GM23248 (cell line): ENCODE results near the gene PLA2R1.

Experiments used
- EZH2 ChIP-seq: fragments of 200-600 bp; sonication (generic); IDR thresholded peaks from 2 replicates; pipeline ENCODE4 v1.6.1; 2018; ENCODE audit warnings: antibody characterized with exemption, mild to moderate bottlenecking; ENCODE audit not compliant: insufficient read depth, poor library complexity, severe bottlenecking
- EZH2phosphoT487 ChIP-seq: fragments of 200-600 bp; sonication (generic); IDR thresholded peaks from 2 replicates; pipeline ENCODE4 v1.6.1; 2018; ENCODE audit warnings: antibody characterized with exemption, moderate library complexity, mild to moderate bottlenecking, low read depth; ENCODE audit not compliant: insufficient read depth

DNA sequence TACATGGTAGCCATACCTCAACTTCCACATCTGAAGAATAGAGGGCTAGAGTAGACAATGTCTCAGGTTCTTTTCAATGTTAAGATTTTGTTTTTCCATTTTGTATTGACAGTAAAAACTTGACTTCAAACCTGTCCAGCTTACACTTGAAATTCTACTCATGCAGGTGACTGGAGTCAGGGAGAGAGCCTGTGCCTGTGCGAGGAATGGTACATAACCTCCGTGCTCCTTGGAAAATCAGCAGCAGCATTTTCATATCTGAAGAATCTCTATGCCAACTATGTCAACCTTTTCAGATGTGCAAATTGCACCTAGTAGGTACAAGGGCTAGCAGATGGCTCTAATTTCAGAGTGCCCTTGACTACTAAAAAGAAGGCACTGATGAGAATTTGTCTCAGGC lies 2.1 kb downstream of the PLA2R1 start:
- no peak for TF ChIP-seq EZH2phosphoT487
- no peak for TF ChIP-seq EZH2
